K562 (cell line): ENCODE measurements around the gene ANKS1B. TPM values are rescaled to one million over a fixed set of nuclear protein-coding genes. Genes with fewer than 3 reads are reported as not detected.

ENCODE experiments used
- ATAC-seq: fragments of 200-7000 bp; cut with Tn5 transposase; 3 replicates; pipeline ENCODE4 v1.9.1; 2020; ENCODE audit warnings: moderate library complexity
- BruUV-seq: library from RNA; stranded (reverse); fragments of 400-500 nt; replicated peaks from 2 replicates; lab custom pipeline; 2021; lab: Mats Ljungman, UMichigan
- CTCF ChIA-PET: fragments of 300-600 bp; formaldehyde crosslinking; extraction: SDS; loops from one replicate; lab custom pipeline; 2021; ENCODE audit warnings: low intra/inter-chr PET ratio; lab: Yijun Ruan, JAX
- POLR2A ChIA-PET: fragments of 300-600, 350-650 bp; sonication (Branson Sonifier 250); formaldehyde crosslinking; extraction: SDS; loops from one replicate; lab custom pipeline; 2021; ENCODE audit warnings: antibody characterized with exemption, inconsistent platforms; lab: Yijun Ruan, JAX
- DNase-seq, 4 experiments: peaks; one replicate each; pipeline versions ENCODE4 v3.0.0 to v3.0.0-alpha.2; 2011 to 2018; ENCODE audit warnings: low spot score in 3 of 4, mixed read lengths in 3 of 4; ENCODE audit errors: extremely low read depth in 1 of 4
- FAIRE-seq: peaks from 2 replicates; lab custom pipeline; 2011; peaks lifted over from hg19 to GRCh38; lab: Jason Lieb, UNC
- H2AFZ ChIP-seq: 2 replicates; pipeline ENCODE4 v1.6.0; 2011; ENCODE audit warnings: low read depth, low read length, control low read depth, inconsistent platforms
- H3K27ac ChIP-seq: fragments of 200-600 bp; 3 replicates; pipeline ENCODE4 v1.8.0; 2011; ENCODE audit warnings: low read depth, mild to moderate bottlenecking, control low read depth, inconsistent platforms, low read length, moderate library complexity, mixed read lengths; ENCODE audit errors: extremely low read depth
- H3K27me3 ChIP-seq, 2 experiments: fragments of 300-600 bp in 1 of 2; 2 replicates in 1 of 2; 3 replicates in 1 of 2; pipeline versions ENCODE4 v1.6.0 to v1.8.0; 2011; ENCODE audit warnings: inconsistent platforms in 2 of 2, low read length in 2 of 2, mild to moderate bottlenecking in 1 of 2, mixed read lengths in 1 of 2, moderate library complexity in 1 of 2; ENCODE audit not compliant: control insufficient read depth in 2 of 2, insufficient read depth in 2 of 2
- H3K36me3 ChIP-seq: fragments of 300-600 bp; 3 replicates; pipeline ENCODE4 v1.8.0; 2011; ENCODE audit warnings: mild to moderate bottlenecking, low read length, inconsistent platforms; ENCODE audit not compliant: control insufficient read depth, insufficient read depth
- H3K4me1 ChIP-seq, 2 experiments: fragments of 200-600 bp in 1 of 2; replicated peaks in 1 of 2; 2 replicates in 1 of 2; 3 replicates in 1 of 2; pipeline versions ENCODE4 v1.5.1 to v1.8.0; 2011; ENCODE audit warnings: inconsistent platforms in 2 of 2, low read length in 2 of 2, mild to moderate bottlenecking in 1 of 2, mixed read lengths in 1 of 2, moderate library complexity in 1 of 2; ENCODE audit not compliant: control insufficient read depth in 2 of 2, insufficient read depth in 2 of 2
- H3K4me2 ChIP-seq: 2 replicates; pipeline ENCODE4 v1.6.1; 2011; ENCODE audit warnings: low read length, control low read depth, inconsistent platforms, mixed read lengths; ENCODE audit not compliant: insufficient read depth
- H3K4me3 ChIP-seq: fragments of 200-600 bp; sonication (generic), shearing (Covaris generic); 2 replicates; pipeline ENCODE4 v1.5.1; 2016; ENCODE audit warnings: control low read depth, inconsistent platforms
- H3K79me2 ChIP-seq: fragments of 200-600 bp; 3 replicates; pipeline ENCODE4 v1.8.0; 2011; ENCODE audit warnings: low read length, inconsistent platforms; ENCODE audit not compliant: control insufficient read depth, insufficient read depth
- H3K9ac ChIP-seq, 2 experiments: 2 replicates each; pipeline versions ENCODE4 v1.6.0 to v1.6.1; 2011; ENCODE audit warnings: low read depth in 2 of 2, low read length in 2 of 2, control low read depth in 1 of 2, inconsistent platforms in 1 of 2, mild to moderate bottlenecking in 1 of 2, mixed read lengths in 1 of 2; ENCODE audit not compliant: insufficient read depth in 1 of 2
- H3K9me1 ChIP-seq: one replicate; pipeline ENCODE4 v1.6.0; 2011; ENCODE audit warnings: inconsistent platforms, mild to moderate bottlenecking, low read length, moderate library complexity; ENCODE audit not compliant: control insufficient read depth, insufficient read depth
- H3K9me3 ChIP-seq: replicated peaks from 2 replicates; pipeline ENCODE4 v1.5.1; 2011; ENCODE audit warnings: low read depth, low read length, inconsistent platforms; ENCODE audit not compliant: control insufficient read depth, insufficient read depth
- H4K20me1 ChIP-seq: replicated peaks from 2 replicates; pipeline ENCODE4 v1.6.1; 2011; ENCODE audit warnings: low read length, inconsistent platforms, mixed read lengths; ENCODE audit not compliant: control insufficient read depth, insufficient read depth
- EWSR1 ChIP-seq: fragments of 450-650 bp; IDR thresholded peaks from 2 replicates; pipeline ENCODE4 v1.6.1; 2018; ENCODE audit warnings: borderline replicate concordance, mild to moderate bottlenecking, low read depth, moderate library complexity; ENCODE audit not compliant: partially characterized antibody
- FOXJ3 ChIP-seq: sonication (generic); formaldehyde crosslinking; IDR thresholded peaks from 2 replicates; pipeline ENCODE4 v1.4.0; 2020; ENCODE audit warnings: mild to moderate bottlenecking, missing genetic modification reagents
- L3MBTL2 ChIP-seq: fragments of 450-650 bp; IDR thresholded peaks from 2 replicates; pipeline ENCODE4 v1.6.1; 2016; ENCODE audit warnings: mild to moderate bottlenecking, moderate library complexity
- POLR2B ChIP-seq: fragments of 450-650 bp; IDR thresholded peaks from 2 replicates; pipeline ENCODE4 v1.6.1; 2018; ENCODE audit warnings: low read depth; ENCODE audit not compliant: partially characterized antibody
- SMAD2 ChIP-seq: fragments of 150-350 bp; IDR thresholded peaks from 2 replicates; pipeline ENCODE4 v1.6.1; 2014; ENCODE audit warnings: low read depth, mild to moderate bottlenecking, low read length
- ZBTB8A ChIP-seq: fragments of 450-650 bp; IDR thresholded peaks from 2 replicates; pipeline ENCODE4 v1.6.1; 2018; ENCODE audit warnings: mild to moderate bottlenecking, moderate library complexity; ENCODE audit not compliant: partially characterized antibody
- WGBS: fragments of 100-300 bp; shearing (Covaris generic); methylation state at CpG from one replicate; pipeline ENCODE4 v1.1.6; 2016; ENCODE audit warnings: low coverage, mixed read lengths; ENCODE audit not compliant: insufficient coverage; ENCODE audit errors: missing lambda C conversion rate; 5-methylcytosine and 5-hydroxymethylcytosine counted together
- in situ Hi-C: fragments of 300-500 bp; cut with MboI; formaldehyde crosslinking; loops from 4 replicates; pipeline ENCODE4 v1.15.0; 2018; ENCODE audit warnings: inconsistent platforms, mixed read lengths
- intact Hi-C: fragments of 100-400 bp; cut with micrococcal nuclease; formaldehyde crosslinking; loops from 2 replicates; pipeline ENCODE4 v1.14.2; 2022
- polyA plus RNA-seq, 8 experiments: library from polyadenylated mRNA; depleted of rRNA in 4 of 8; stranded (reverse) in 5 of 8; unstranded in 3 of 8; fragments of >200 nt; fragmentation: Nextera tagmentation in 2 of 8; fragmentation: Illumina TruSeq in 1 of 8; extraction: Ambion mirVana in 2 of 8; extraction: Trizol in 1 of 8; gene quantifications; 2 replicates each; pipeline versions ENCODE4 v1.2.1 to v1.2.3, GENCODE V29; 2011 to 2014; ENCODE audit warnings: inconsistent platforms in 1 of 8, missing spikeins in 1 of 8
- total RNA-seq, 7 experiments: library from RNA; depleted of rRNA in 6 of 7; stranded (reverse); fragments of >200 nt in 6 of 7; fragmentation: Illumina TruSeq in 2 of 7; extraction: Trizol in 2 of 7; gene quantifications; 2 replicates each; pipeline versions ENCODE4 v1.2.1 to v1.2.3, GENCODE V29; 2011 to 2021; ENCODE audit warnings: low replicate concordance in 1 of 7
- TF ChIP-seq, protein P1 (sequence below), 2 experiments: fragments of 200-800 bp in 1 of 2; sonication (Bioruptor generic) in 1 of 2; sonication (generic) in 1 of 2; formaldehyde crosslinking in 1 of 2; IDR thresholded peaks in 1 of 2; conservative IDR thresholded peaks in 1 of 2; 2 replicates each; pipeline versions ENCODE4 v1.5.0 to v1.6.1; 2016 to 2020; ENCODE audit warnings: missing compliant biosample characterization in 1 of 2, missing genetic modification characterization in 1 of 2, missing genetic modification reagents in 1 of 2
- TF ChIP-seq, protein P2 (sequence below), 2 experiments: fragments of 150-350 bp in 1 of 2; IDR thresholded peaks; 2 replicates each; pipeline ENCODE4 v1.6.1; 2012 to 2016; ENCODE audit warnings: low read depth in 2 of 2, low read length in 2 of 2, mild to moderate bottlenecking in 1 of 2, moderate library complexity in 1 of 2
- TF ChIP-seq, protein P3 (sequence below): IDR thresholded peaks from 3 replicates; pipeline ENCODE4 v1.6.1; 2011; ENCODE audit warnings: borderline replicate concordance, mild to moderate bottlenecking; ENCODE audit not compliant: insufficient read length, insufficient read depth

ANKS1B gene
- total and polyA plus RNA-seq, 9 of the 15 experiments (the other 6 are each of a cell fraction or from before 2014, with no cell fraction given), result 0.04 to 0.47 (median 0.28) TPM; not detected in 4

DNA sequence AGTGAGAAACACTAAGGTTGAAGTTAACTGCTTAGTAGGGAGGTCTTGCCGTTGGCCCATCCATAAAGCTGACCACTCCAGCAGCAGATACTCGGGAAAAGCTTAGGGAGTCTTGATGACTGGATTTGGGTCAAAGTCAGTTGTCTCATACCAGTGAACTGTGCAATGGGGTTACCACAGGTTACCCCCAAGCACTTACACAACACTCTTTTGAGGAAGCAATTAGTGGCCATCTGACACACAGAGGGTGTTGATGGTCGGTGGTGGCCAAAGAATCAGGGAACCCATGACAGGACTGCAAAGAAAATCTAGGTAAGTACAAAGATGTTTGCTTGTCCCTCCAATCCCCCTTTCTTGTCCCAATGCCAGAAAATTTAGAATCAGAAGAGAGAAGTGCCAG, 929.4 kb downstream of the ANKS1B start:
- 0% methylated on average over 3 of the region's 3 CpGs for WGBS
- no peak overlapping the region for H3K27ac ChIP-seq
- CTCF ChIA-PET, result no interaction called here

DNA sequence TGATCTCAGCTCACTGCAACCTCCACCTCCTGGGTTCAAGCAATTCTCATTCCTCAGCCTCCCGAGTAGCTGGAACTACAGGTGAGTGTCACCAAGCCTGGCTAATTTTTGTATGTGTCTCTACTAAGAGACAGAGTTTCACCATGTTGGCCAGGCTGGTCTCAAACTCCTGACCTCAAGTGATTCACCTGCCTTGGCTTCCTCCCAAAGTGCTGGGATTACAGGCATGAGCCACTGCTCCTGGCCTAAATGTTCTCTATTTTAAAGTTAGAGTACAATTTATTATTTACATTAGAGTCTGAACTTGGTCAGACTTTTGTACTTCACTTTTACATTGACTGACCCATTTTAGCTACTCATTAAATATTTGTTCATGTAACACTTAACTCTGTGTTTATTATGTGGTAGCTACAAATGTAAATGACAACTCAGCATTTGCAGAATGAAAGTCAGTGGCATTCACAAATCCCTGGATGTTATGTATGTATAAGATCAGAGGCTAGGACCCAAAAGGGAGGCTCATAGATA, 930.1 kb downstream of the ANKS1B start:
- Histone ChIP-seq H3K4me1 (no peaks in the 10 kb centered on the region), H3K36me3 (no peaks in the 10 kb centered on the region), H3K4me3 (no peak overlapping the region), H3K9ac (no peak overlapping the region), H3K27ac (no peak overlapping the region), H3K79me2 (no peaks in the 10 kb centered on the region), H3K9me3 (no peaks in the 10 kb centered on the region), H3K9me1 (no peaks in the 10 kb centered on the region), H4K20me1 (no peaks in the 10 kb centered on the region), H3K27me3 (no peaks in the 10 kb centered on the region), H2AFZ (no peak overlapping the region), H3K4me2 (no peak overlapping the region)
- DNase-seq (no peak), FAIRE-seq (no peak), ATAC-seq (no peak)
- in situ Hi-C loops (no loop called here), intact Hi-C loops (no loop called here)
- POLR2A ChIA-PET, result no interaction called here
- 0% methylated on average over 1 of the region's 1 CpG for WGBS
- BruUV-seq, result no TSS peak
- CTCF ChIA-PET, result no interaction called here
- TF ChIP-seq, protein P1, sequence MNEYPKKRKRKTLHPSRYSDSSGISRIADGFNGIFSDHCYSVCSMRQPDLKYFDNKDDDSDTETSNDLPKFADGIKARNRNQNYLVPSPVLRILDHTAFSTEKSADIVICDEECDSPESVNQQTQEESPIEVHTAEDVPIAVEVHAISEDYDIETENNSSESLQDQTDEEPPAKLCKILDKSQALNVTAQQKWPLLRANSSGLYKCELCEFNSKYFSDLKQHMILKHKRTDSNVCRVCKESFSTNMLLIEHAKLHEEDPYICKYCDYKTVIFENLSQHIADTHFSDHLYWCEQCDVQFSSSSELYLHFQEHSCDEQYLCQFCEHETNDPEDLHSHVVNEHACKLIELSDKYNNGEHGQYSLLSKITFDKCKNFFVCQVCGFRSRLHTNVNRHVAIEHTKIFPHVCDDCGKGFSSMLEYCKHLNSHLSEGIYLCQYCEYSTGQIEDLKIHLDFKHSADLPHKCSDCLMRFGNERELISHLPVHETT (CRISPR knock-in tag; conservative IDR thresholded peaks at IDR 0.05 in 1 of 2, IDR thresholded peaks at IDR 0.05 in 1 of 2), result no peak
- no peak for TF ChIP-seq SMAD2
- TF ChIP-seq EWSR1, result no peak
- TF ChIP-seq, protein P2, sequence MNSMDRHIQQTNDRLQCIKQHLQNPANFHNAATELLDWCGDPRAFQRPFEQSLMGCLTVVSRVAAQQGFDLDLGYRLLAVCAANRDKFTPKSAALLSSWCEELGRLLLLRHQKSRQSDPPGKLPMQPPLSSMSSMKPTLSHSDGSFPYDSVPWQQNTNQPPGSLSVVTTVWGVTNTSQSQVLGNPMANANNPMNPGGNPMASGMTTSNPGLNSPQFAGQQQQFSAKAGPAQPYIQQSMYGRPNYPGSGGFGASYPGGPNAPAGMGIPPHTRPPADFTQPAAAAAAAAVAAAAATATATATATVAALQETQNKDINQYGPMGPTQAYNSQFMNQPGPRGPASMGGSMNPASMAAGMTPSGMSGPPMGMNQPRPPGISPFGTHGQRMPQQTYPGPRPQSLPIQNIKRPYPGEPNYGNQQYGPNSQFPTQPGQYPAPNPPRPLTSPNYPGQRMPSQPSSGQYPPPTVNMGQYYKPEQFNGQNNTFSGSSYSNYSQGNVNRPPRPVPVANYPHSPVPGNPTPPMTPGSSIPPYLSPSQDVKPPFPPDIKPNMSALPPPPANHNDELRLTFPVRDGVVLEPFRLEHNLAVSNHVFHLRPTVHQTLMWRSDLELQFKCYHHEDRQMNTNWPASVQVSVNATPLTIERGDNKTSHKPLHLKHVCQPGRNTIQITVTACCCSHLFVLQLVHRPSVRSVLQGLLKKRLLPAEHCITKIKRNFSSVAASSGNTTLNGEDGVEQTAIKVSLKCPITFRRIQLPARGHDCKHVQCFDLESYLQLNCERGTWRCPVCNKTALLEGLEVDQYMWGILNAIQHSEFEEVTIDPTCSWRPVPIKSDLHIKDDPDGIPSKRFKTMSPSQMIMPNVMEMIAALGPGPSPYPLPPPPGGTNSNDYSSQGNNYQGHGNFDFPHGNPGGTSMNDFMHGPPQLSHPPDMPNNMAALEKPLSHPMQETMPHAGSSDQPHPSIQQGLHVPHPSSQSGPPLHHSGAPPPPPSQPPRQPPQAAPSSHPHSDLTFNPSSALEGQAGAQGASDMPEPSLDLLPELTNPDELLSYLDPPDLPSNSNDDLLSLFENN (IDR thresholded peaks at IDR 0.05; ENCODE audit: low read depth in 2 of 2, low read length in 2 of 2), result no peak
- no peak for TF ChIP-seq ZBTB8A

More for the DNA sequence above, 929.4 kb downstream of the ANKS1B start:
- in situ Hi-C loops, result no loop called here
- no peak for FAIRE-seq
- DNase-seq, result no peak
- Histone ChIP-seq H3K4me3 (no peak overlapping the region), H2AFZ (no peak overlapping the region), H3K36me3 (no peaks in the 10 kb centered on the region), H3K27me3 (no peaks in the 10 kb centered on the region), H3K9me1 (no peaks in the 10 kb centered on the region), H3K4me1 (no peaks in the 10 kb centered on the region), H3K79me2 (no peaks in the 10 kb centered on the region), H3K9ac (no peak overlapping the region), H3K4me2 (no peak overlapping the region), H3K9me3 (no peaks in the 10 kb centered on the region), H4K20me1 (no peaks in the 10 kb centered on the region)
- no TSS peak for BruUV-seq
- no peak for TF ChIP-seq POLR2B
- no peak for TF ChIP-seq FOXJ3 (CRISPR knock-in tag)
- TF ChIP-seq L3MBTL2, result no peak
- TF ChIP-seq, protein P3, sequence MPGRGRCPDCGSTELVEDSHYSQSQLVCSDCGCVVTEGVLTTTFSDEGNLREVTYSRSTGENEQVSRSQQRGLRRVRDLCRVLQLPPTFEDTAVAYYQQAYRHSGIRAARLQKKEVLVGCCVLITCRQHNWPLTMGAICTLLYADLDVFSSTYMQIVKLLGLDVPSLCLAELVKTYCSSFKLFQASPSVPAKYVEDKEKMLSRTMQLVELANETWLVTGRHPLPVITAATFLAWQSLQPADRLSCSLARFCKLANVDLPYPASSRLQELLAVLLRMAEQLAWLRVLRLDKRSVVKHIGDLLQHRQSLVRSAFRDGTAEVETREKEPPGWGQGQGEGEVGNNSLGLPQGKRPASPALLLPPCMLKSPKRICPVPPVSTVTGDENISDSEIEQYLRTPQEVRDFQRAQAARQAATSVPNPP, result no peak
- no peak for ATAC-seq
- POLR2A ChIA-PET, result no interaction called here
- intact Hi-C loops, result no loop called here
